Stimulated activated CD4-positive, alpha-beta T cell treated with anti-CD3 and anti-CD28 coated beads, TNF-alpha, amount 100 ng/mL, for 48 hours (primary cell): Measurements from ENCODE around the gene UBE2QL1.

Experiments
- DNase-seq, 3 donors: peaks; one replicate each; pipeline ENCODE4 v3.0.0-alpha.2; 2020; ENCODE audit warnings: low read depth in 3 of 3

The UBE2QL1 gene

DNA sequence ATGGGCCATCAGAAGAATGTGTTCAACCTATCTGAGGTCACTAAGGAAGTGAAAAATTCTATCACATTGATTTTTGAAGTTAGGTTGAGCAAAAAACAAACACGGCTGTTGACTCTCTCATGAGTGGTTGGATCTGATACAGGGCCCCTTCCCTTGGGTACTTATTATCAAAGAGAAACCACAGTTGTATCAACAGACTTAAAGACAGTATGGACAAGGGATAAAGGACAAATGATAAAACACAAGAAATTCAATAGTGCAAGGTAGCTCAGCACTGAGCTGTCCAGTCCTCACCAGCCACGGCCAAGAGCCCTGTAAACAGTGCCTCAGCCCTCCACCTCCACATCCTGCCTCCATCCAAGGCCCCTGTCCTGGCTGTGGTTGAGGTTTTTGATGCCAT, 86.9 kb downstream of the UBE2QL1 start:
- DNase-seq = no peak

DNA sequence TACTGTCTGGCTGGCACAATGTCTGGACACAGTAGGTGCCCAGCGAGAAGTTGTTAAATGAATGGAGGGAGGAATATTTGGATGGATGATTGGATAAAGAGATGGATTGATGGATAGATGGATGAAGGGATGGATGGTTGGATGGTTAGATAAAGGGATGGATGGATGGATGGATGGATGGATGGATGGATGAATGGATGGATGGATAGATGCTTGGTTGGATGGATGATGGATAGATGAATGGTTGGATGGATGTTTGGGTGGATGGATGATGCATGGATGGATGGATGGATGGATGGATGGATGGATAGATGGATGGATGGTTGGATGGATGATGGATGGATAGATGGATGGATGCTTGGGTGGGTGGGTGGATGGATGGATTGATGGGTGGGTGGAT, 90.4 kb downstream of the UBE2QL1 start:
- DNase-seq = no peak

DNA sequence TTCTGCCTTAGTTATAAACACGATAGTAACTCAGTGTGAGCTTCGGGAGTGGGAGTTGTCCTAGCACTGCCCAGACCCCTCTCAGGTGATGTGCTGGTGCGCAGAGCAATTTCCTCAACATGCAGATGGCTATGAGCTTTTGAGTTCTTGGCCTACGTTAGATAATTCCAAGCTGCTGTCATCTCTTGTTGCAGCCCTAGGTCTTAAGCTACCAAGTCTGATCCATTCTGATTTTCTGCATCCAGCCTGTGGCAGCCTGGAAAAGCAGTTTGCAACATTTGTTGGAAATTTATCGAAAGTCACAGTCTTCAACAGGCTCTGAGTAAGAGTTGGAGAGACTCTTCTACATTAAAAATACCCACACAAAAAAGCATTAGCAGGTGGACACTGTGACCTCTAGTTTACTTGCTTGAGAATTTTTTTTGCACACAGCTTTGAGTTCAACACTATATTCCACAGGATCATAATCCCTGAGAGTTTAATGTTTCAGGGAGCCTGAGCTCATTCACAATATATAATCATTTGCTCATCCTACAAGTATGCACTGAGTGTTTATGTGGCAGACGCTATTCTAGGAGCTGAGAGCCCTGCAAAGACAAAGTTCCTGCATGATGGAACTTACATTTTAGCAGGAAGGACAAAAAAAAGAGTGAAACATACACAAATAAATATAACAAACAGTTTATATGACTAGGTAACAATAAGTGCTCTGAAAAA, 91.6 kb downstream of the UBE2QL1 start:
- no peak for DNase-seq

DNA sequence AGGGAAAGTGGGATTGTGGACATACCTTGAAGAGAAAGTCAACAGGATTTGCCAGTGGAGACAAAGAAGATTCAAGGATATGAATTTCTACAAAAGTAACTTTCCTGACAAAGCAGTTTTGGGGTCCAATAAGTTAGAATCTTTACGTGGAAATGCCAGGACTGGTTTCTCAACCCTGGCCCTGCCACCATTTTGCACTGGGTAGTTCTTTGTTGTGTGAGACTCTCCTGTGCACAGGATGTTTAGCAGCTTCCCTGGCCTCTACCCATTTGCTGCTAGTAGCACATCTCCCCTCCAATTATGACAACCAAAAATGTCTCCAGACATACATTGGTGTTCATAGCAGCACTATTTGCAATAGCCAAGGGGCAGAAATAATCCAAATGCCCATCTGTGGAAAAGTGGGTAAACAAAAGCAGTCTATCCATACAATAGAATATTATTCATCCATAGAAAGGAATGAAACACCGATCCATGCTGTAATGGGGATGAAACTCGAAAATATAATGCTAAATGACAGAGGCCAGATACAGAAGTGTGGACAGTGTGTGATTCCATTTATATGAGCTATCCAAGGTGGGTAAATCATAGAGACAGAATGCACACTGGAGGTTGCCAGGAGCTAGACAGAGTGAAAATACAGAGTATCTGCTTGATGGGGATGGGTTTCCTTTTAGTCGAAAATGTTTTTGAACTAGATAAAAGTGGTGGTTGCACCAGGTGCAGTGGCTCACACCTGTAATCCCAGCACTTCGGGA, 92.8 kb downstream of the UBE2QL1 start:
- no peak for DNase-seq

DNA sequence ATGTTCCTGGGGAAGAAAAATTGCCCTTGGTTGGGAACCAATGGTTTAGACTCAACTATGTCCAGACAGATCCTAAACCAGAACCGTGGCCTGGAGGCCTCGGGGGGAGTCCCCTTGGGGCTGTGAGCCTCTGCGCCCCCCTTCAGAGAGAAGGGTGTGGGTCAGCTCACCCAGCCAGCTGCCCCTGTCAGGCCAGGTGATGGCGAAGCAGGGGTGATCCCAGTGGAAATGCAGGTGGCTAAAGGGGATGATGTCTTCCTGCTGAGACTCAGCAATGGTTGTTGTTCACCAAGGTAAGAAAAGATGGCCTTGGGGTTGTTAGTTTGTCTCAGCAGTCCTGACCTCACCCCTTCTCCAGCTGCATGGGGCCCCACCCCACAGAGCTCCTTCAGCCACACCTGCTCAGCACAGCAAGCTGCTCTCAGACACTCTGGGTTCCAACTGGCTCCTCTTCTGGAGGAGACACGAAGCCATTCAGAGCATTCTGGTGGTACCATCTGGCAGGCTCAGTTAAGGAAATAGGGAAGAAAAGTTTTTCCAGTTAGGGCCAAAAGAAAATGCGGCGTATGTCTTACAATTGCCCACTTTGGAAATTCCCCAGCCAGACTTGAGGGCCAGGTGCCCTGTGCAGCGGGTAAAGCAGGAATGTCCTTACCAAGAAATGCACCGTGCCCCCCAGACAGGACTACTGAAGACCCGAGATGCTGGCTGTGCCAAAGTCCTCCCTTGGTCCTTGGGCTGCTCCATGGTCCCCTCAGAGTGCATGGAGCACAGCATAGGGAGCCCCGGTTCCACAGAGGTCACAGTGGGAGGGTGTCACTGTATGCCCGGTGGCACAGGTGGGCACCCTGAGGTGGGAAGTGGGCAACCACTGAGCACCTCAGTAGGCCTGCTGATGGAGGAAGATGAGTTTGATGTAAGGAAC, 94.0 kb downstream of the UBE2QL1 start:
- DNase-seq = no peak

DNA sequence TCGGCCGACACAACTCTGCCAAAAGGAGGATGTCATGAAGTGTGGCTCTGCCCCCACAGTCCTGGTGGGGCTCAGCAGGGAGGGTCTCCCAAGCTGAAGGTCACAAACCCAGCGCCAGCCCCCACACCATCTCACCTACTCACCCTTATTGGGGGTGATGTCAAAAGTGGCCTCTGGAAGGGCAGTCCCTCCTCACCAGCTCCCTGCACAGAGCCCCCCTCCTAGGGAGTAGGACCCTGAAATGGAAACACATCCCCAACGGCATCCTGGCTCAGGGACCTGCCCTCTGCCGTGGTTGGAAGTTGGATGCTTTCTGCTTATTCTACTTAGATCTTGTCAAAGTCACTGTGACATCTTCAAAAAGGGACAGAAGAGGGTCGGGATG, 94.7 kb downstream of the UBE2QL1 start:
- DNase-seq = no peak

DNA sequence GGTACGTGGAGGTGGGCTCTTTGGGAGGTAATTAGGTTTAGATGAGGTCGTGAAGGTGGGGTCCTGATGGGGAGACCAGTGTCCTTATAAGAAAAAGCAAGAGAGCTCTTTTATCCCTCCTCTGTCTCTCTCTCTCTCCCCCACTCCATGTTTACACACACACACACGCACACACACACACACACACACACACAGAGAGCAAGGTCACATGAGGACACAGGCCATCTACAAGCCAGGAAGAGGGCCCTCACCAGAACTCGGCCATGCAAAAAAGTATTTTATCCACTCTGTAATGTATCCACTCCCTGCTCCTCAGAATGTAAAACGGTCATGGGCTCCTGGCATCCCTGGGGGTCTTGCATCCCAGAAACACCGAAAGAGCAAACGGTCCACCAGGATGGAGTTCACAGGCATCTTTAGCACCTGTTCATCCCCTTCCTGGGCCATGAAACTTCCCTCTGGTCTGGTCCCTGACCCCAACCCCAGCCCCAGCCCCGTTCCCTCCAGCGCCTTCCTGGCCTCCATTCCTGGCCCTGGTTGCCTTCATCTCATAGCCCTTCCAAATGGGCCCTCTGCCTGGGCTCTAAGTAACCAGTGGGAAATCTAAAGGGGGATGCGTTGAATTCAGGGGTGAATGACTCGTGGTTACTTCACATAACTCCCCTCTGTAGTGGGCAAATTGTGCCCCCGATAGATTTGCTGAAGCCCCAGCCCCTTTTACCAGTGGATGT, 95.3 kb downstream of the UBE2QL1 start:
- no peak for DNase-seq
